HG03103 (cell line): Measurements from ENCODE around the gene AXIN1.
"Not testable (repeated sequence)": the region's sequence is repeated elsewhere in the genome, so short reads cannot be mapped to it uniquely, and the experiment has no call there.

ENCODE experiments used
- ATAC-seq: cut with Tn5 transposase; IDR thresholded peaks from one replicate; pipeline ENCODE4 v1.9.1; 2021; ENCODE audit warnings: low read depth; ENCODE audit not compliant: unreplicated experiment

The AXIN1 gene, protein sequence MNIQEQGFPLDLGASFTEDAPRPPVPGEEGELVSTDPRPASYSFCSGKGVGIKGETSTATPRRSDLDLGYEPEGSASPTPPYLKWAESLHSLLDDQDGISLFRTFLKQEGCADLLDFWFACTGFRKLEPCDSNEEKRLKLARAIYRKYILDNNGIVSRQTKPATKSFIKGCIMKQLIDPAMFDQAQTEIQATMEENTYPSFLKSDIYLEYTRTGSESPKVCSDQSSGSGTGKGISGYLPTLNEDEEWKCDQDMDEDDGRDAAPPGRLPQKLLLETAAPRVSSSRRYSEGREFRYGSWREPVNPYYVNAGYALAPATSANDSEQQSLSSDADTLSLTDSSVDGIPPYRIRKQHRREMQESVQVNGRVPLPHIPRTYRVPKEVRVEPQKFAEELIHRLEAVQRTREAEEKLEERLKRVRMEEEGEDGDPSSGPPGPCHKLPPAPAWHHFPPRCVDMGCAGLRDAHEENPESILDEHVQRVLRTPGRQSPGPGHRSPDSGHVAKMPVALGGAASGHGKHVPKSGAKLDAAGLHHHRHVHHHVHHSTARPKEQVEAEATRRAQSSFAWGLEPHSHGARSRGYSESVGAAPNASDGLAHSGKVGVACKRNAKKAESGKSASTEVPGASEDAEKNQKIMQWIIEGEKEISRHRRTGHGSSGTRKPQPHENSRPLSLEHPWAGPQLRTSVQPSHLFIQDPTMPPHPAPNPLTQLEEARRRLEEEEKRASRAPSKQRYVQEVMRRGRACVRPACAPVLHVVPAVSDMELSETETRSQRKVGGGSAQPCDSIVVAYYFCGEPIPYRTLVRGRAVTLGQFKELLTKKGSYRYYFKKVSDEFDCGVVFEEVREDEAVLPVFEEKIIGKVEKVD

DNA sequence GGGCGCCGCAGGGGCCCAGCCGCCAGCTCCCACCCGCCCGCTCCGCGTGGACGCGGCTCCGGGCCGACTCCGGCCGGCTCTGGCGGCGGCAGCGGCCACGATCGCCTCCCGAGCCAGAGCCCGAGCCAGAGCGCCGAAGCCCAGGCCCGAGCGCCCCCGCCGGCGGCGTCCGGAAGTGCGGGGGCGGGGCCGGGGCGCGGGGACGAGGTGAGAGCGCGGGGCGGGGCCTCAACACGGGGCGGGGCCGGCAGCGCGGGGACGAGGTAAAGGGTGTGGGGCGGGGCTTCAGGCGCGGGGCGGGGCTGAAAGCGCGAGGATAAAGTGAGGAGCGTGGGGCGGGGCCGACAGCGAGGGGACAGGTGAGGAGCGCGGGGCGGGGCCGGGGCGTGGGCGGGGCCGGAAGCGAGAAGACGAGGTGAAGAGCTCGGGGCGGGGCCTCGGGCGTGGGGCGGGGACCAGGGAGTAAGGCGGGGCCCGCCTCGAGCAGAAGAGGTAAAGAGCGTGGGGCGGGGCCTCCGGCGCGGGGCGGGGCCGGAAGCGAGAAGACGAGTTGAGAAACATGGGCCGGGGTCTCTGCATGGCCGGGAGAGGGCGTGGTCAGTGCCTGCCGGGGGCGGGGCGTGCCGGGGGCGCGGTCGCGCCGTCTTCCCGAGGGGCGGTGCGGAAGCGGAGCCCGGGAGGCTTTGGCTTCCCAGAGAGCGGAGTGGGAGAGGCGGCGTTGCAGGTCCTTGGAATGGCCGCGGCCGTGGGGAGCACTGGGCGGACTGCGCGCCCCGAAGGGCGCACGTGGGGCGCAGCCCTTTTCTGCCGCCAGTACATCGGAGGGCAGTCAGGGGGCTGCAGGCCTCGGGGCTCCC, at the start of gene AXIN1:
Gene AXIN1, minus strand, starts transcription at position 177 of the 857 bp plus-strand sequence. CDS start 5,698 bp downstream, outside the sequence.
- ATAC-seq: peak; percentile 49

DNA sequence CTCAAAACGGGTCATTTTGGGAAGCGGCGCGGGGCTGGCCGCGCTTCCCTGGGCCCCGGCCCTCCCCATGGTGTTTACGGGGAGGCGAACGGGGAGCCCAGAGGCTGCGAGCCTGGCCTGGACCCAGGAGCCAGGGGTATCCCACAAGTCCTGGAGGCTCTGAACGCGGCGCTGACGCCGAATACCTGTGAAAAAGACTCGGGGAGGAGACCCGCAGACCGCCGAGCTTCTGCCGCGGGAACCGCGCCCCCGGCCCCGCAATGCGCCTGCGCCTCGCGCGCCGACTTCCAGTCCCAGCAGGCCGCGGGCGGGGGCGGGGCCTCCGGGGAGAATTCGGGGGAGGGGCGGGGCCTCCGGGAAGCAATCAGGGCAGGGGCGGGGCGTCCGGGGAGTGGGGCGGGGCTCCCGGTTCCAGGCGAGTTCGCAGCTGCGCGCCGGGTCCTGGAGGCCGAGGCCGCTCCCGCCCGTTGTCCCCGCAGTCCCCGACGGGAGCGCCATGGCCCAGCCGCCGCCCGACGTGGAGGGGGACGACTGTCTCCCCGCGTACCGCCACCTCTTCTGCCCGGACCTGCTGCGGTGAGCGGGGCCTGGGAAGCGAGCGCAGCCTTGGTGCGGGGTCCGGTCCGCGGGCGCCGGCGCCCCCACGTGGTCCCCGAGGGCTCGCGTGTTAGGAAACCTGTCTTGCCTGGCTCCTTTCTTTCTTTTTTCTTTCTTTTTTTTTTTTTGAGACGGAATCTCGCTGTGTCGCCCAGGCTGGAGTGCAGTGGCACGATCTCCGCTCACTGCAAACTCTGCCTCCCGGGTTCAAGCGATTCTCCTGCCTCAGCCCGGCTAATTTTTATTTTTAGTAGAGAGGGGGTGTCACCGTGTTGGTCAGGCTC, 49.2 kb upstream of the AXIN1 start, which contains the start of gene DECR2:
Gene DECR2, plus strand, starts transcription at position 418 of the 881 bp plus-strand sequence. Its CDS starts 79 bp downstream, at position 497.
- ATAC-seq: peak; percentile 56

DNA sequence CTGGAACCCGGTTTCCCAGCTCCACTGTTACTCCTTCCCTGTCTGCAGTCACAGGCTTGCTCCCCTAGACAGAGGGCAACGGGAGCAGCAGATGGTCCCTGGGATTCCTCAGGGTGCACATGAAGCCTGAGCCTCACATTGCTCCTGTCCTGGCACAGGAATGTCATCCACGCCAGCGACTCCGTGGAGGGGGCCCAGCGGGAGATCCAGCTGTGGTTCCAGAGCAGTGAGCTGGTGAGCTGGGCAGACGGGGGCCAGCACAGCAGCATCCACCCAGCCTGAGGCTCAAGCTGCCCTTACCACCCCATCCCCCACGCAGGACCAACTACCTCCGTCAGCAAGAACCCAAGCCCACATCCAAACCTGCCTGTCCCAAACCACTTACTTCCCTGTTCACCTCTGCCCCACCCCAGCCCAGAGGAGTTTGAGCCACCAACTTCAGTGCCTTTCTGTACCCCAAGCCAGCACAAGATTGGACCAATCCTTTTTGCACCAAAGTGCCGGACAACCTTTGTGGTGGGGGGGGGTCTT, 47.6 kb upstream of the AXIN1 start:
- ATAC-seq: no peak

DNA sequence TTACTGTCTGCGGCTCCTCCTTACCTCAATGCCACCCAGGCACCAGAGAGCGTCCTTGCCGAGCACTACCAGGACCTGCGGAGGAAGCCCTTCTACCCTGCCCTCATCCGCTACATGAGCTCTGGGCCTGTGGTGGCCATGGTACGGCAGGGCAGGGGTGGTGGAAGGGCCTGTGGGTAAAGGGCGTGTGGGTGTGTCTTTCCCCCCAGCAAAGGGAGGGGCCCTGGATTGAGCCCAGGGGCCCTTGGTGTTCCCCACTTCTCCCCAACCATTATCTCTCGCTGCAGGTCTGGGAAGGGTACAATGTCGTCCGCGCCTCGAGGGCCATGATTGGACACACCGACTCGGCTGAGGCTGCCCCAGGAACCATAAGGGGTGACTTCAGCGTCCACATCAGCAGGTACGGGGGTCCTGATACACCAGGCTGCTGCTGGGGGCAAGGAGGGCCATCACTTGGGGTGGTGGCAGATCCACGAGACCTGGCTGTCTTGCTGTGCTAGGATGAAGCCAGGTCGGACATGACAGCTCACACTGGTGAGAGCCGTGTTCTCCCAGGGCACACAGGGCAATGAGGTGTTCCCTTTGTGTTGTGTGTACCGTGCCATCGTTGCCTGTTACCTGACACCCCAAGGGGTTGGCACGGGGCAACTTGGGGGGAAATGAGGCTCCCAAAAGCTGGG, 47.0 kb upstream of the AXIN1 start:
- ATAC-seq: no peak

DNA sequence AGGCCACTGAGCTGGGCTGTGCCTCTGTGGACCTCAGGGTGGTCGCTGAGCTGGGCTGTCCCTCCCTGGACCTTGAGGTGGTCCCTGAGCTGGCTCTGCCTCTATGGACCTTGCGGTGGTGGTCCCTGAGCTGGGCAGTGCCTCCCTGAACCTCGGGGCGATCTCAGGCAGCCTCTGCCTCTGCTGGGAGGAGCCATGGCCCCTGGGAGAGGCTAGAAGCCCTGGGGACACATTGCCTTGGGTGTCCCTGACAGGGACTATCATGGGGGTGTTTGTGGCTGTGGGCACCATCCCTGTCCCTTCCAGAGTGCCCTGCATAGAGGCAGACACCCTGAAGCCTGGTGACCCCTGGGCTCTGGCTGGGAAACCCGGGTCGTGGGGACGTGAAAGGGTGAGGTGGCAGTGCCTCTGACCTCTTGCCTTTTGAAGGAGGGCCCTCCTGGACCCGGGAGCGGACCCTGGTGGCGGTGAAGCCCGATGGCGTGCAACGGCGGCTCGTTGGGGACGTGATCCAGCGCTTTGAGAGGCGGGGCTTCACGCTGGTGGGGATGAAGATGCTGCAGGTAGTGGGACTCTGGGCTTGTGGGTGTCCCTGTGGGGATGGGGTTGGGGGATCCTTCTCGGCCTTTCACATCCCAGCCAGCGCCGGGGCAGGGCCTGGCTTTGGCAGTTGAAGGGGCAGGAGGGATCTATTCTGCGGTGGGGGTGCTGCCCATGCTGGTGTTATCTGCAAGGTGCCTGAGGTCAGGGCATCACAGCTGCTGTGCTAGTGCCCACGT, 46.2 kb upstream of the AXIN1 start:
- ATAC-seq: no peak

DNA sequence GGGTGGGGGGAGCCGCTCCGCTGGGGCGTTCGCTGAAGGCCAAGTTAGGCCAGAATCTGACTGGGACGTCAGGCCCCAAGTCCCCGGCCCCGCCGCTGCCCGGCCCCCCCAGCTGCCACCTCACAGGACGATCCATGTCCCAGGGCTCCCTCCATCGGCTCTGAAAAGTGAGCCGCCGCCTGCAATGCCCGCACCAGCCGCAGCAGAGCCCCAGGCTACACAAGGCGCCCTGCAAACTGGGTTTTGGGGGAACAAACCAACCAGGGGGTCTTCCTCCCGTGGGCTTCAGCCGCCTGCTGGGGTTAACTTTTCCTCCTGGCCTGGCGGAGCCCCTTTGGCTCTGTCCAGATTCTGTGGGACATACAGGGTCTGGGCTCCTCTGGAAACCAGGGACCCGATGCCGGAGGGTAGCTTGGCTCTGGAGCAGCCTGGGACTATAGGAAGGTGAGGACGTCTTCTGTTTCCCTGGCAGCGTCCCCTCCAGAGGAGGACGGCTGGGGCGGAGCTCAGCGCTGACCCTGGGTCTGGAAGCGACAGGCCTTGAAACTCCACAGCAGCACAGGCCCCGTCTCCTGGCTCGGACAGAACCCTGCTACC, 45.3 kb upstream of the AXIN1 start:
- no peak for ATAC-seq

DNA sequence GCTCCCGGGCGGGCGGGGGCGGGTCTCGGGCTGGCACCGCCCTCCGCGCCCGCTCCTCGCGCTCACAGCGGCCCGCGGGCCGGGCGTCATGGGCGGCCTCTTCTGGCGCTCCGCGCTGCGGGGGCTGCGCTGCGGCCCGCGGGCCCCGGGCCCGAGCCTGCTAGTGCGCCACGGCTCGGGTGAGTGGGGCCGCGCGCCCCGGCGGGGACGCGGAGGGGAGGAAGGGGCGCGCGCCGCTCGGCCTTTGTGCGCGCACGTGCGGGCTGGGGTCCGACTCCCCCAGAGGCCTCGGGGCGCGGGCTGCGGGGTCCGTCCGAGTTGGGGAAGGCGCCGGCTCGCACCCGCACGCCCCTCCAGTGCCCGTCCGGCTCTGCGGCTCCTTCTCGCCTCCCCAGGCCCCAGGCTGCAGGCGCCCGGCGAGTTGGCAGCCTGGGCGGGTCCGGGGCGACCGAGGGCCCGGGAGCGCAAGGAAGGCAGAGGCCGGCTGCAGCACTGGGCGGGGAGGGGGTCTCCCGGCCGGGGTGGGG, 44.7 kb upstream of the AXIN1 start, which contains the start of gene NME4:
Gene NME4, plus strand, starts transcription at position 65 of the 527 bp plus-strand sequence. Its CDS starts 24 bp downstream, at position 89.
- no peak for ATAC-seq

DNA sequence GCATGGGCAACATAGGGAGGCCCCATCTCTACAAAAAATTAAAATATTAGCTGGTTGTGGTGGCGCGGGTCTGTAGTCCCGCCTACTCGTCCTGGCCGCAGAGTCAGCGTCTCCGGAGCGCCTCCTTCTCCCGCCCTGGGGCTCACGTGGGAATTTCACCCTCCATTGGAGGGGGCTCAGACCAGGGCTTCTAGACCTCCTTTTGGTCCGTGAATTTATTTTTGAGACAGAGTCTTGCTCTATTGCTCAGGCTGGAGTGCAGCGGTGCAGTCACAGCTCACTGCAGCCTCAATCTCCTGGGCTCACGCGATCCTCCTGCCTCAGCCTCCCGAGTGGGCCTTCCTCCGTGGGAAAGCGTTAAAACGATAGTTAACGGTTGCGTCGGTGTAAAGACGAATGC, 44.1 kb upstream of the AXIN1 start:
- no peak for ATAC-seq

DNA sequence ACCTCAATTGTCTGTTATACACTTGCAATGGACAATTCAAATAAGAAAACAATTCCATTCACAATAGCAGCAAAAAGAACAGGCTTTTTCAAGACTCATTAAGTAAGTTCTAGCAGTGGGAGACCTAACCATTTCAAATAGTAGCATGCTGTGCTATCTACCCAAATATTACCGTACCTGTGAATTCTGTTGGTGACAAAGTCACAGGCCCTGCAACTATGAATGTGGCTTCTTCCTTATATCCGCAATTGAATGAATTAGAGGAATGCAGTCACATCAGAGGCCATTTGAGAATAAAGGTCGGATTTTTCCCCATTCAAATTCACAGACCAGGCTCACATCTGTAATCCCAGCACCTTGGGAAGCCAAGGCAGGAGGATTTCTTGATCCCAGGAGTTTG, 43.7 kb upstream of the AXIN1 start:
- no peak for ATAC-seq

DNA sequence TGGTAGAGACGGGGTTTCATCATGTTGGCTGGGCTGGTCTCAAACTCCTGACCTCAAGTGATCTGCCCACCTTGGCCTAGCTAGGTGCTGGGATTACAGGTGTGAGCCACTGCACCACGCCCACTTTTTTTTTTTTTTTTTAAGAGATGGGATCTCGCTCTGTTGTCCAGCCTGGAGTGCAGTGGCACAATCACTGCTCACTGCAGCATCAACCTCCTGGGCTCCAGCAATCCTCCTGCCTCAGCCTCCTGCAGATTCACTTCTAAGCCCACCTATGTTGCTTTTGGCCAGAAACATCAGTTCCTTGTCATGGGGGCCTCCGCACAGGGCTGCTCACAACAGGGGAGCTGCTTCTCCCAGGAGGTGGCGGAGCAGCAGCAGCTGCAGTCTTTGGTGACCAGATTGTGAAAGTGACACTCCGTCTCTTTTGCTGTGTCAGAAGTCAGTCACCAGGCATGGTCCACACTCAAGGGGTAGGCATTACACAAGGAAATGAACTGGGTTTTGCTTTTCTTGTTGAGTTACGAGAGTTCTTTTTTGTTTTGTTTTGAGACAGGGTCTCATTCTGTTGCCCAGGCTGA, 40.0 kb upstream of the AXIN1 start:
- ATAC-seq: no peak

DNA sequence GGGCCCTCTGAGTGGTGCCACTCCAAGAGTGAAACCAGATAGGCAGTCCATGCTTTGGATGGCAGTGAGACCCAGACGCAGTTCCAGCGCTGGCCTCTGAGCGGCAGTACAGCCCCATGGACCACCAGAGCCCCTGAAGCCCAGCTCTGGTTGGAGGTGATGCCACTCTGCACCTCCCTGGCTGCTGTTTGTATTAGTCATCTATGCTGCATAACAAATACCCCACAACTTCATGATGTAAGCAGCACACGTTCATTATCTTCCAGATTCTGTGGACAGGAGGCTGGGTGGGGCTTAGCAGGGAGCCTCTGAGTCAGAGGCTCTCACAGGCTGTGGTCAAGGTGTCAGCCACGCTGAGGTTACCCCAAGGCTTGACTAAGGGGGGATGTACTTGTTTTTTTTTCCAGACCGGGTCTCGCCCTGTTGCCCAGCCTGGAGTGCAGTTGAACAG, 39.4 kb upstream of the AXIN1 start:
- ATAC-seq: no peak

DNA sequence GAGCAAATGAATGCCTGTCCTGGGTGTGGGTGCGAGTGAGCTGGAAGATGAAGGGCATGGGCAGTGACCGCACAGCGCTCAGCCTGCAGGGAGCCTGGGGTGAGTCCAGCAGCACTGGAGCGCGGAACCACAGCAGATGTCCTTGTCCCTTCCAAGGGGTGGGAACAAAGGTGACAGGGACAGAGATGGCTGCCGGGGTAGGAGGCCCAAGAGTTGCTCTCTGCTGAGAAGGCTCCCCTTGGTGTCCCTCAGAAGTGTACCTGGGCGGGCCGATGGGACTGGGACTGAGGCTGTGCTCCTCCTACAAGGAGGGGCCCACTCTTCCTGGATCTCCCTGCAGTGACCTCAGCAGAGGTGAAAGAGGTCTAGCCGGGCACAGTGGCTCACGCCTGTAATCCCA, 36.8 kb upstream of the AXIN1 start:
- no peak for ATAC-seq

DNA sequence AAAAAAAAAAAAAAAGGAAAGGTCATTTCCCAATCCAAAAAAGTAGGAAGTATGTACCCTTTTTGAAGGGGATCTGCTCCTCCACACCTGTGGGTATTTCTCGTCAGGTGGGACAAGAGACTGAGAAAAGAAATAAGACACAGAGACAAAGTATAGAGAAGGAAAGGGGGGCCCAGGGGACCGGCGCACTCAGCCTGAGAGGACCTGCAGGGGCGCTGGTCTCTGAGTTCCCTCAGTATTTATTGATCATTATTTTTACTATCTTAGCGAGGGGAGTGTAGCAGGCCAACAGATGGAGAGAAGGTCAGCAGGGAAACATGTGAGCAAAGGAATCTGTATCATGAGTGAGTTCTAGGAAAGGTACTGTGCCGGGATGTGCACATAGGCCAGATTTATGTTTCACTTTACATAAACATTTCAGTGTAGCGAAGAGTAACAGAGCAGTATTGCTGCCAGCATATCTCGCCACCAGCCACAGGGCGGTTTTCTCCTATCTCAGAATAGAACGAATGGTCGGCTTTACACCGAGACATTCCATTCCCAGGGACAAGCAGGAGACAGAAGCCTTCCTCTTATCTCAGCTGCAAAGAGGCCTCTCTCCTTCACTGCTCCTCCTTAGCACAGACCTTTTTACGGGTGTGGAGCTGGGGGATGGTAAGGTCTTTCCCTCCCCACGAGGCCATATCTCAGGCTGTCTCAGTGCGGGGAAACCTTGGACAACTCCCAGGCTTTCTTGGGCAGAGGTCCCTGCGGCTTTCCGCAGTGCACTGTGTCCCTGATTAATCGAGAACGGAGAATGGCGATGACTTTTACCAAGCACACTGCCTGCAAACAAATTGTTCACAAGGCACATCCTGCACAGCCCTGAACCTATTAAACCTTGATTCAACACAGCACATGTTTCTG, 35.5 kb upstream of the AXIN1 start:
- not testable (repeated sequence) for ATAC-seq

DNA sequence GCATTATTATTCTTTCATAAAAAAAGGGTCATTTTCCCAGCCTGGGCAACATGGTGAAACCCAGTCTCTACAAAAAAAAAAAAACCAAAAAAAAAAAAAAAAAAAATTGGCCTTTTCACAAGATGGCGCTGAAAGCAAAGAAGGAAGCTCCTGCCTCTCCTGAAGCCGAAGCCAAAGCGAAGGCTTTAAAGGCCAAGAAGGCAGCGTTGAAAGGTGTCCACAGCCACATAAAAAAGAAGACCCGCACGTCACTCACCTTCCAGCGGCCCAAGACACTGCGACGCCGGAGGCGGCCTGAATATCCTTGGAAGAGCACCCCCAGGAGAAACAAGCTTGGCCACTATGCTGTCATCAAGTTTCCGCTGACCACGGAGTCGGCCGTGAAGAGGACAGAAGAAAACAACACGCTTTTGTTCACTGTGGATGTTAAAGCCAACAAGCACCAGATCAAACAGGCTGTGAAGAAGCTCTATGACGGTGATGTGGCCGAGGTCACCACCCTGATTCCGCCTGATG, 34.2 kb upstream of the AXIN1 start:
- ATAC-seq: no peak

DNA sequence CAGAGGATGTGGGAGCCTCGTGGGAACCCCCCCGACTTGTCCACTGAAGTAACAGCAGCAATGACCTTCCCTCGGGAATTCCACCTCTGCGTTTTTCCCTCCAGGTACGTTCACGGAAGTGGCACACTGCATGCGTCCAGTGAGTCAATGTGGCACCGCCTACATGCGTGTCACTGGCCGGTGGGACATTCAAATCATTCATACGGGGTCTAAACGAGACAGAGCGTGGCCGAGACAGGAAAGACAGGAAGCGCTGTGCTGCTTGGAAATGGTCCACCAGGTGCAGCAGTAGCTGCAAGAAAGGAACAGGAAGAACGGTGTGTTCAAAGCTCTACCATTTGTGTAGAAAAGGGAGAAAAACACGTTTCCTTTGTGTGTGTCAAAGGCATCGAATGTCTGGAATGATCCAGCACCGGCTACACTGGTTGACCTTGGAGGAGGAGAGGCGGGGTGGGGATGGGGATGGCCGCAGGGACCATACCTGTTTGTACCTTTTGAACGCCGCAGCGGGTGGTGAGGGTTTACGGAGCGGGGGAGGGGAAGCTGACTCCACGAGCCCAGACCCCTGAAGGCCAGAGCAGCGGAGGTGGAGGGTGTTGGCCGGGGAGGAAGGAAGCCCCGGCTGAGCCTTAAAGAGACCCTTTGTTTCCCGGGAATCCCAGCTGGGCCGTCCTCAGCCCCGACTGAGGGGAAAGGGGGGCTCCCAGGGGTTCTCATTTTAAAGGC, 31.0 kb upstream of the AXIN1 start:
- ATAC-seq: no peak
